Keratinocyte (primary cell): ENCODE data around the gene DOK4. TPM values are rescaled to one million over a fixed set of nuclear protein-coding genes. Genes with fewer than 3 reads are reported as not detected.

Experiments
- DNase-seq: peaks from one replicate; pipeline ENCODE4 v3.0.0-alpha.2; 2011; ENCODE audit warnings: low read depth, missing footprints, low spot score
- FAIRE-seq: peaks from 2 replicates; lab custom pipeline; 2011; peaks lifted over from hg19 to GRCh38; lab: Jason Lieb, UNC
- H2AFZ ChIP-seq: 2 replicates; pipeline ENCODE4 v1.6.0; 2012; ENCODE audit warnings: low read length, control low read depth, inconsistent platforms; ENCODE audit not compliant: control insufficient read depth
- H3K27ac ChIP-seq: 2 replicates; pipeline ENCODE4 v1.5.1; 2011; ENCODE audit warnings: low read length; ENCODE audit not compliant: control insufficient read depth, insufficient read depth
- H3K27me3 ChIP-seq: 3 replicates; pipeline ENCODE4 v1.6.0; 2011; ENCODE audit warnings: low read length; ENCODE audit not compliant: control insufficient read depth, insufficient read depth; ENCODE audit errors: extremely low read depth
- H3K36me3 ChIP-seq, 2 experiments: 2 replicates in 1 of 2; 3 replicates in 1 of 2; pipeline ENCODE4 v1.5.1; 2011; ENCODE audit warnings: low read length in 2 of 2, mild to moderate bottlenecking in 1 of 2; ENCODE audit not compliant: control insufficient read depth in 2 of 2, insufficient read depth in 2 of 2; ENCODE audit errors: extremely low read depth in 1 of 2
- H3K4me1 ChIP-seq: 3 replicates; pipeline ENCODE4 v1.5.1; 2011; ENCODE audit warnings: low read length; ENCODE audit not compliant: control insufficient read depth, insufficient read depth; ENCODE audit errors: extremely low read depth
- H3K4me2 ChIP-seq: 3 replicates; pipeline ENCODE4 v1.6.0; 2011; ENCODE audit warnings: low read depth, low read length; ENCODE audit not compliant: control insufficient read depth, insufficient read depth; ENCODE audit errors: extremely low read depth
- H3K4me3 ChIP-seq, 3 experiments: fragments of 200-600 bp in 1 of 3; sonication (generic) in 1 of 3; 2 replicates in 2 of 3; 3 replicates in 1 of 3; pipeline ENCODE4 v1.5.1; 2011 to 2016; ENCODE audit warnings: low read length in 3 of 3, mild to moderate bottlenecking in 3 of 3, control low read depth in 2 of 3, inconsistent platforms in 1 of 3, low read depth in 1 of 3, mixed read lengths in 1 of 3, mixed run types in 1 of 3, moderate library complexity in 1 of 3; ENCODE audit not compliant: control insufficient read depth in 2 of 3, insufficient read depth in 2 of 3; ENCODE audit errors: extremely low read depth in 1 of 3
- H3K79me2 ChIP-seq: 2 replicates; pipeline ENCODE4 v1.6.0; 2012; ENCODE audit warnings: low read length; ENCODE audit not compliant: control insufficient read depth, insufficient read depth
- H3K9ac ChIP-seq: 3 replicates; pipeline ENCODE4 v1.6.0; 2011; ENCODE audit warnings: low read length; ENCODE audit not compliant: control insufficient read depth, insufficient read depth; ENCODE audit errors: extremely low read depth
- H3K9me1 ChIP-seq: 3 replicates; pipeline ENCODE4 v1.6.0; 2011; ENCODE audit warnings: low read length; ENCODE audit not compliant: control insufficient read depth, insufficient read depth; ENCODE audit errors: extremely low read depth
- H3K9me3 ChIP-seq: 2 replicates; pipeline ENCODE4 v1.5.1; 2012; ENCODE audit warnings: low read depth, low read length; ENCODE audit not compliant: control insufficient read depth
- H4K20me1 ChIP-seq: 3 replicates; pipeline ENCODE4 v1.6.0; 2011; ENCODE audit warnings: low read length; ENCODE audit not compliant: control insufficient read depth, insufficient read depth; ENCODE audit errors: extremely low read depth
- CTCF ChIP-seq, 3 experiments: IDR thresholded peaks in 1 of 3; conservative IDR thresholded peaks in 1 of 3; optimal IDR thresholded peaks in 1 of 3; 2 replicates in 2 of 3; 3 replicates in 1 of 3; pipeline versions ENCODE3 to v1.5.1; 2011; ENCODE audit warnings: low read length in 3 of 3, mild to moderate bottlenecking in 3 of 3, moderate library complexity in 2 of 3, control low read depth in 1 of 3, inconsistent platforms in 1 of 3; ENCODE audit not compliant: insufficient read depth in 2 of 3; ENCODE audit errors: extremely low read depth in 1 of 3
- EZH2 ChIP-seq: IDR thresholded peaks from one replicate; pipeline ENCODE4 v1.6.1; 2012; ENCODE audit warnings: inconsistent platforms, mild to moderate bottlenecking, low read length, moderate library complexity
- dilution Hi-C: fragments of 300-500 bp; cut with MboI; formaldehyde crosslinking; loops from one replicate; pipeline ENCODE4 v1.7.0; 2020; ENCODE audit warnings: low sequenced_read_pairs; ENCODE audit not compliant: extremely low pct_ligation_motif_present
- polyA plus RNA-seq, 5 experiments: library from polyadenylated mRNA; depleted of rRNA in 3 of 5; stranded (reverse) in 3 of 5; stranded (forward) in 1 of 5; unstranded in 1 of 5; fragments of >200 nt; gene quantifications; 1 replicate in 1 of 5; 2 replicates in 3 of 5; 3 replicates in 1 of 5; pipeline versions ENCODE4 v1.2.1 to v1.2.3, GENCODE V29; 2011 to 2012; ENCODE audit warnings: missing spikeins in 2 of 5, low read depth in 1 of 5, low replicate concordance in 1 of 5

The DOK4 gene
- polyA plus RNA-seq, 1 donor (not counting 4 experiments of a cell fraction or from before 2014, with no cell fraction given) = 17.6 TPM

GRCh38 chr16:57477531-57478202, 8.6 kb downstream of the DOK4 start:
- Histone ChIP-seq H3K4me3 (no peak overlapping the region), H3K4me1 (no peaks in the 10 kb centered on the region), H3K4me2 (no peak overlapping the region), H3K9me3 (no peaks in the 10 kb centered on the region), H2AFZ (no peak overlapping the region), H3K9me1 (no peaks in the 10 kb centered on the region), H4K20me1 (no peaks in the 10 kb centered on the region), H3K9ac (no peak overlapping the region), H3K27me3 (no peaks in the 10 kb centered on the region), H3K79me2 (no peaks in the 10 kb centered on the region), H3K36me3 (peaks cover 7 to 26% of the 10 kb centered on the region in 2 experiments), H3K27ac (no peak overlapping the region)
- no peak for TF ChIP-seq EZH2
- no peak for TF ChIP-seq CTCF (optimal IDR thresholded peaks at IDR 0.05 in 1 of 3, IDR thresholded peaks at IDR 0.05 in 1 of 3, conservative IDR thresholded peaks at IDR 0.05 in 1 of 3; ENCODE audit: extremely low read depth in 1 of 3, insufficient read depth in 2 of 3, low read length in 3 of 3)
- DNase-seq (no peak), FAIRE-seq (no peak)
- dilution Hi-C loops = no loop called here

- H3K27me3 ChIP-seq = no peaks in the 10 kb centered on the region
- H3K27ac ChIP-seq = no peak overlapping the region
- H3K9me1 ChIP-seq = no peaks in the 10 kb centered on the region
- H3K4me3 ChIP-seq = no peak overlapping the region
- no peaks in the 10 kb centered on the region for H3K9me3 ChIP-seq
- H3K79me2 ChIP-seq = no peaks in the 10 kb centered on the region
- TF ChIP-seq CTCF (optimal IDR thresholded peaks at IDR 0.05 in 1 of 3, IDR thresholded peaks at IDR 0.05 in 1 of 3, conservative IDR thresholded peaks at IDR 0.05 in 1 of 3; ENCODE audit: extremely low read depth in 1 of 3, insufficient read depth in 2 of 3, low read length in 3 of 3) = no peak
- TF ChIP-seq EZH2 = no peak
- DNase-seq (no peak), FAIRE-seq (no peak)
- no peak overlapping the region for H2AFZ ChIP-seq
- no peak overlapping the region for H3K4me2 ChIP-seq
- peaks cover 7 to 31% of the 10 kb centered on the region in 2 experiments for H3K36me3 ChIP-seq
- no peaks in the 10 kb centered on the region for H4K20me1 ChIP-seq
- dilution Hi-C loops = no loop called here
- no peak overlapping the region for H3K9ac ChIP-seq
- no peaks in the 10 kb centered on the region for H3K4me1 ChIP-seq
Observed at GRCh38 chr16:57476546-57477410, 9.5 kb downstream of the DOK4 start.
